Activated CD4-positive, alpha-beta T cell treated with anti-CD3 and anti-CD28 coated beads, Interleukin-2, amount 10 ng/mL, durations not matched to agents 7 days and 5 days (primary cell): ENCODE results near the gene TSC1. TPM values are rescaled to one million over a fixed set of nuclear protein-coding genes. Genes with fewer than 3 reads are reported as not detected.
A peak's percentile ranks its signal among the peaks of the same experiment; 100 is the strongest.

Source experiments
- CTCF ChIA-PET: fragments of 350-600 bp; sonication (Branson Sonifier 250); formaldehyde crosslinking; loops from one replicate; lab custom pipeline; 2021; ENCODE audit warnings: antibody characterized with exemption; lab: Charles Lee
- POLR2A ChIA-PET: fragments of 350-600 bp; sonication (Branson Sonifier 250); formaldehyde crosslinking; loops from one replicate; lab custom pipeline; 2021; ENCODE audit warnings: antibody characterized with exemption; lab: Charles Lee
- DNase-seq: peaks from one replicate; pipeline ENCODE4 v3.0.0-alpha.2; 2020
- H3K27ac Mint-ChIP-seq: one replicate; pipeline ENCODE4 v1.8.0; 2021; ENCODE audit warnings: mild to moderate bottlenecking, moderate library complexity, mixed read lengths
- H3K27me3 Mint-ChIP-seq: one replicate; pipeline ENCODE4 v1.8.0; 2021; ENCODE audit warnings: mixed read lengths
- H3K36me3 Mint-ChIP-seq: one replicate; pipeline ENCODE4 v1.8.0; 2021; ENCODE audit warnings: low read depth, mixed read lengths
- H3K4me1 Mint-ChIP-seq: one replicate; pipeline ENCODE4 v1.8.0; 2021; ENCODE audit warnings: mixed read lengths
- H3K4me3 Mint-ChIP-seq: one replicate; pipeline ENCODE4 v1.8.0; 2021; ENCODE audit warnings: mild to moderate bottlenecking, moderate library complexity, mixed read lengths
- H3K9me3 Mint-ChIP-seq: one replicate; pipeline ENCODE4 v1.8.0; 2021; ENCODE audit warnings: mixed read lengths
- total RNA-seq, 2 experiments: library from RNA; stranded (reverse); gene quantifications; one replicate each; pipeline ENCODE4 v1.2.3, GENCODE V29; 2021

The TSC1 gene
- total RNA-seq, 2 experiments from 2014 or later, result 36.8 to 37.6 TPM

GRCh38 chr9:132912131-132912530 lies 32.3 kb downstream of the TSC1 start:
- CTCF ChIA-PET, result interaction anchor here (1.3 kb wide), 1 partner anchor 10 kb away, joined by 3 read pairs; no protein-coding TSS in a partner anchor
- H3K27ac Mint-ChIP-seq, result no peak overlapping the region
- no peak overlapping the region for H3K4me3 Mint-ChIP-seq
- peaks cover 27% of the 10 kb centered on the region for H3K36me3 Mint-ChIP-seq
- no peaks in the 10 kb centered on the region for H3K27me3 Mint-ChIP-seq
- H3K9me3 Mint-ChIP-seq, result no peaks in the 10 kb centered on the region
- POLR2A ChIA-PET, result no interaction called here
- no peak for DNase-seq
- peaks cover 13% of the 10 kb centered on the region for H3K4me1 Mint-ChIP-seq

GRCh38 chr9:132910376-132910775 lies 34.0 kb downstream of the TSC1 start:
- H3K27me3 Mint-ChIP-seq, result no peaks in the 10 kb centered on the region
- H3K4me1 Mint-ChIP-seq, result peaks cover 13% of the 10 kb centered on the region
- H3K27ac Mint-ChIP-seq, result no peak overlapping the region
- no peak for DNase-seq
- H3K36me3 Mint-ChIP-seq, result peaks cover 21% of the 10 kb centered on the region
- no peaks in the 10 kb centered on the region for H3K9me3 Mint-ChIP-seq
- H3K4me3 Mint-ChIP-seq, result no peak overlapping the region
- ChIA-PET POLR2A (no interaction called here), CTCF (no interaction called here)

GRCh38 chr9:132909311-132909710 lies 35.1 kb downstream of the TSC1 start:
- Mint-ChIP-seq H3K9me3 (no peaks in the 10 kb centered on the region), H3K4me1 (peaks cover 13% of the 10 kb centered on the region), H3K36me3 (peaks cover 21% of the 10 kb centered on the region), H3K4me3 (no peak overlapping the region), H3K27me3 (no peaks in the 10 kb centered on the region), H3K27ac (no peak overlapping the region)
- no peak for DNase-seq
- CTCF ChIA-PET, result interaction anchor here (0.7 kb wide), 1 partner anchor 30 kb away, joined by 4 read pairs; no protein-coding TSS in a partner anchor
- POLR2A ChIA-PET, result no interaction called here

- ChIA-PET POLR2A (no interaction called here), CTCF (interaction anchor here (0.6 to 1.9 kb wide), 3 partner anchors 9 to 538 kb away, joined by 3 to 6 read pairs (median 4); no protein-coding TSS in a partner anchor)
- no peak for DNase-seq
- H3K36me3 Mint-ChIP-seq, result peaks cover 21% of the 10 kb centered on the region
- H3K27ac Mint-ChIP-seq, result peak overlapping the region; percentile 63
- no peaks in the 10 kb centered on the region for H3K9me3 Mint-ChIP-seq
- H3K27me3 Mint-ChIP-seq, result no peaks in the 10 kb centered on the region
- no peak overlapping the region for H3K4me3 Mint-ChIP-seq
- H3K4me1 Mint-ChIP-seq, result peaks cover 13% of the 10 kb centered on the region
Observed at GRCh38 chr9:132908635-132909034, 35.8 kb downstream of the TSC1 start.

GRCh38 chr9:132905726-132906125 lies 38.7 kb downstream of the TSC1 start:
- H3K27ac Mint-ChIP-seq, result no peak overlapping the region
- DNase-seq, result no peak
- no peaks in the 10 kb centered on the region for H3K9me3 Mint-ChIP-seq
- no peaks in the 10 kb centered on the region for H3K27me3 Mint-ChIP-seq
- no peak overlapping the region for H3K4me3 Mint-ChIP-seq
- peaks cover 18% of the 10 kb centered on the region for H3K36me3 Mint-ChIP-seq
- ChIA-PET CTCF (interaction anchor here (1.4 kb wide), 1 partner anchor 12 kb away, joined by 4 read pairs; no protein-coding TSS in a partner anchor), POLR2A (no interaction called here)
- peaks cover 24% of the 10 kb centered on the region for H3K4me1 Mint-ChIP-seq

GRCh38 chr9:132903574-132904492 lies 40.6 kb downstream of the TSC1 start:
- ChIA-PET CTCF (interaction anchor here (1.4 kb wide), 1 partner anchor 19 kb away, joined by 3 read pairs; no protein-coding TSS in a partner anchor), POLR2A (no interaction called here)
- H3K4me3 Mint-ChIP-seq, result no peak overlapping the region
- peaks cover 17% of the 10 kb centered on the region for H3K4me1 Mint-ChIP-seq
- no peak overlapping the region for H3K27ac Mint-ChIP-seq
- no peak for DNase-seq
- H3K9me3 Mint-ChIP-seq, result no peaks in the 10 kb centered on the region
- peaks cover 13% of the 10 kb centered on the region for H3K36me3 Mint-ChIP-seq
- no peaks in the 10 kb centered on the region for H3K27me3 Mint-ChIP-seq

- H3K27me3 Mint-ChIP-seq, result no peaks in the 10 kb centered on the region
- peaks cover 14% of the 10 kb centered on the region for H3K36me3 Mint-ChIP-seq
- POLR2A ChIA-PET, result no interaction called here
- CTCF ChIA-PET, result interaction anchor here (0.5 to 2.2 kb wide), 18 partner anchors 9 to 1395 kb away, joined by 3 to 8 read pairs (median 3); no protein-coding TSS in a partner anchor
- no peaks in the 10 kb centered on the region for H3K9me3 Mint-ChIP-seq
- H3K27ac Mint-ChIP-seq, result no peak overlapping the region
- peak; percentile 86 for DNase-seq
- peaks cover 10% of the 10 kb centered on the region for H3K4me1 Mint-ChIP-seq
- no peak overlapping the region for H3K4me3 Mint-ChIP-seq
Observed at GRCh38 chr9:132901858-132902831, 42.3 kb downstream of the TSC1 start.

- Mint-ChIP-seq H3K27me3 (no peaks in the 10 kb centered on the region), H3K4me1 (peaks cover 19% of the 10 kb centered on the region), H3K36me3 (peaks cover 27% of the 10 kb centered on the region), H3K27ac (no peak overlapping the region), H3K9me3 (no peaks in the 10 kb centered on the region), H3K4me3 (no peak overlapping the region)
- POLR2A ChIA-PET, result no interaction called here
- no peak for DNase-seq
- CTCF ChIA-PET, result interaction anchor here (0.5 kb wide), 1 partner anchor 189 kb away, joined by 4 read pairs; no protein-coding TSS in a partner anchor
Observed at GRCh38 chr9:132898051-132898450, 46.4 kb downstream of the TSC1 start.

- no peak for DNase-seq
- Mint-ChIP-seq H3K4me1 (peaks cover 16% of the 10 kb centered on the region), H3K36me3 (peaks cover 26% of the 10 kb centered on the region), H3K9me3 (no peaks in the 10 kb centered on the region), H3K4me3 (no peak overlapping the region), H3K27me3 (no peaks in the 10 kb centered on the region), H3K27ac (no peak overlapping the region)
- ChIA-PET CTCF (no interaction called here), POLR2A (no interaction called here)
Observed at GRCh38 chr9:132896906-132897305, 47.5 kb downstream of the TSC1 start.

GRCh38 chr9:132896264-132896663 lies 48.2 kb downstream of the TSC1 start:
- Mint-ChIP-seq H3K27ac (no peak overlapping the region), H3K36me3 (peaks cover 24% of the 10 kb centered on the region), H3K27me3 (no peaks in the 10 kb centered on the region), H3K9me3 (no peaks in the 10 kb centered on the region), H3K4me3 (no peak overlapping the region), H3K4me1 (peaks cover 12% of the 10 kb centered on the region)
- ChIA-PET CTCF (interaction anchor here (0.7 kb wide), 1 partner anchor 489 kb away, joined by 3 read pairs; no protein-coding TSS in a partner anchor), POLR2A (interaction anchor here (0.6 kb wide), 1 partner anchor 48 kb away, joined by 3 read pairs; the partner anchor contains the start of gene TSC1)
- no peak for DNase-seq

- Mint-ChIP-seq H3K36me3 (peaks cover 17% of the 10 kb centered on the region), H3K9me3 (no peaks in the 10 kb centered on the region), H3K27ac (no peak overlapping the region), H3K4me3 (no peak overlapping the region), H3K4me1 (peaks cover 9% of the 10 kb centered on the region), H3K27me3 (no peaks in the 10 kb centered on the region)
- ChIA-PET CTCF (interaction anchor here (0.6 kb wide), 2 partner anchors 974 to 1510 kb away, joined by 5 to 6 read pairs; no protein-coding TSS in a partner anchor), POLR2A (no interaction called here)
- DNase-seq, result no peak
Observed at GRCh38 chr9:132894862-132895835, 49.3 kb downstream of the TSC1 start.
